ENCODE data around the gene LINC00305. TPM values are rescaled to one million over a fixed set of nuclear protein-coding genes. Genes with fewer than 3 reads are reported as not detected.

LINC00305 gene
- total RNA-seq (not detected), polyA plus RNA-seq (not detected)
- long read RNA-seq, donor 1 = 0 reads
- long read RNA-seq, donor 2 = 0 reads
- long read RNA-seq, donor 3 = 0 reads

DNA sequence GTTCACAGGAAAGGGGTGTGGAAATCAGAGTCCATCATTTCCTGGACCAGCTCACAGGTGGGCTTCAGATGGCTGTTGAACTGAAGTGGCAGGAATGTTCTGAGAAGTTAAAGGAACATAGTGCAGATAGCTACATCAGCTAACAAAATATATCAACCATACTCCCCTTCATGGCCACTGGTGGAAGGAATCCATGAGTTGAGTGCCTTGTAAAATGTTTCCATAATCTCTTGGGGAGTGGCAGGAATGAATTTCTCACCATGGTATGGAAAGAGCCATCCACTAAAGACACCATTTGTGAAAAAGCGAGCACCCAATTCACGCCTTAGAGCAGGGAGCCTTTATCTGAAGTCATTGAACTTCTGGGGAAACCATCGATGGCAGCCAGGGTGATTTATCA, at the start of gene LINC00305:
TSS of gene LINC00305 (minus strand) at position 101 of the 400 bp plus-strand sequence.
- intact Hi-C loops (cut with DNase I) = no loop called here
- TF ChIP-seq, protein P1, sequence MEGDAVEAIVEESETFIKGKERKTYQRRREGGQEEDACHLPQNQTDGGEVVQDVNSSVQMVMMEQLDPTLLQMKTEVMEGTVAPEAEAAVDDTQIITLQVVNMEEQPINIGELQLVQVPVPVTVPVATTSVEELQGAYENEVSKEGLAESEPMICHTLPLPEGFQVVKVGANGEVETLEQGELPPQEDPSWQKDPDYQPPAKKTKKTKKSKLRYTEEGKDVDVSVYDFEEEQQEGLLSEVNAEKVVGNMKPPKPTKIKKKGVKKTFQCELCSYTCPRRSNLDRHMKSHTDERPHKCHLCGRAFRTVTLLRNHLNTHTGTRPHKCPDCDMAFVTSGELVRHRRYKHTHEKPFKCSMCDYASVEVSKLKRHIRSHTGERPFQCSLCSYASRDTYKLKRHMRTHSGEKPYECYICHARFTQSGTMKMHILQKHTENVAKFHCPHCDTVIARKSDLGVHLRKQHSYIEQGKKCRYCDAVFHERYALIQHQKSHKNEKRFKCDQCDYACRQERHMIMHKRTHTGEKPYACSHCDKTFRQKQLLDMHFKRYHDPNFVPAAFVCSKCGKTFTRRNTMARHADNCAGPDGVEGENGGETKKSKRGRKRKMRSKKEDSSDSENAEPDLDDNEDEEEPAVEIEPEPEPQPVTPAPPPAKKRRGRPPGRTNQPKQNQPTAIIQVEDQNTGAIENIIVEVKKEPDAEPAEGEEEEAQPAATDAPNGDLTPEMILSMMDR (IDR thresholded peaks at IDR 0.05) = no peak
- ATAC-seq (no peak), DNase-seq (no peak)
- Histone ChIP-seq H3K27ac (no peak within 1 kb of the TSS), H3K27me3 (peaks cover 0 to 10% (median 0%) of the 10 kb centered on the region in 7 donors), H3K36me3 (no peaks in the 10 kb centered on the region), H3K9me3 (no peaks in the 10 kb centered on the region), H3K4me3 (no peak within 1 kb of the TSS), H3K4me1 (no peaks in the 10 kb centered on the region)
- WGBS, 2 donors = 76 to 90% methylated on average over 3 of the region's 3 CpGs

DNA sequence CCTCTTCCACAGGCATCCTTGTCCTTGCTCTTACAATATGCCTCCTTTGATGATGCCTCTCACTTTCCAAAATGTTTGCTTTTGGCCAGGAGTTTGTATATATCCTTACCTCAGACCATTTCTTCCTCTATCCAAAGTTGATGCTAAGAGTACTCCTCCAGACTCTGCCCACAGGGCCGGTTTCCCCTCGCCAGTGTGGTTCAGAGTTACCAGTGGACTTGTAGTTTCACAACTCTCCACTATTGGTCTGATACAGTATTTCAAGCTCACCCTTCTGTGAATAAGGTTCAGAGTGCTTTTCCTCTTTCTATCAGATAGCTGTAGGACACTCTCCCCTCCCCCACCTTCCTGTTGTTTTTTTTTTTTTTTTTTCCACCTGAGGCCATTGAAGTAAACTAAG, 42.2 kb upstream of the LINC00305 start:
- TF ChIP-seq, protein P1 (IDR thresholded peaks at IDR 0.05) = no peak
- 92 to 94% methylated on average over 2 of the region's 2 CpGs for WGBS, 2 donors
- Histone ChIP-seq H3K27ac (no peak overlapping the region), H3K4me1 (no peaks in the 10 kb centered on the region), H3K9me3 (no peaks in the 10 kb centered on the region), H3K36me3 (no peaks in the 10 kb centered on the region), H3K4me3 (no peak overlapping the region), H3K27me3 (peaks cover 0 to 4% (median 0%) of the 10 kb centered on the region in 7 donors)
- no peak for ATAC-seq
- no peak for DNase-seq
- intact Hi-C loops (cut with DNase I) = no loop called here

DNA sequence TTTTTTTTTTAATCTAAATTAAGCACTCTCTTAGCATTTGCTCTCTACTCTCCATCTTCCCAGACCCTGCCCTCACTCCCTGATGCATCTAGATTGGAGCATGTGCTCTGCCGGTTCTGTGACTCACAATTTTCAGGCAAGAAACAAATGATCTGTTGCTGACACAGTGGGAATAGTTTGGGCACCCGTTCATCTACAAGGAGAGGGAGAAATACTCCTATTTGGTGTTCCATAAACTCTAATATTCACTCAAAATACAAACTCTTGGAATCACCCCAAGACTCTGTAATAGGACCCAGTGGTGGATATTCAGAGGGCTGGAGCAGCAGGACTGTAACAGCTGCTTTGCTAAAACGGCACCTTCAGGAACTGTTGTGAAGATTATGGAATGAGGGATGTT, 37.1 kb upstream of the LINC00305 start:
- peaks cover 0 to 4% (median 0%) of the 10 kb centered on the region in 7 donors for H3K27me3 ChIP-seq
- no peaks in the 10 kb centered on the region for H3K9me3 ChIP-seq
- H3K27ac ChIP-seq = no peak overlapping the region
- no peak for DNase-seq
- 64 to 67% methylated on average over 3 of the region's 3 CpGs for WGBS, 2 donors
- ATAC-seq = no peak
- H3K36me3 ChIP-seq = no peaks in the 10 kb centered on the region
- no peak overlapping the region for H3K4me3 ChIP-seq
- no peaks in the 10 kb centered on the region for H3K4me1 ChIP-seq
- TF ChIP-seq, protein P1 (IDR thresholded peaks at IDR 0.05) = no peak
- intact Hi-C loops (cut with DNase I) = no loop called here

DNA sequence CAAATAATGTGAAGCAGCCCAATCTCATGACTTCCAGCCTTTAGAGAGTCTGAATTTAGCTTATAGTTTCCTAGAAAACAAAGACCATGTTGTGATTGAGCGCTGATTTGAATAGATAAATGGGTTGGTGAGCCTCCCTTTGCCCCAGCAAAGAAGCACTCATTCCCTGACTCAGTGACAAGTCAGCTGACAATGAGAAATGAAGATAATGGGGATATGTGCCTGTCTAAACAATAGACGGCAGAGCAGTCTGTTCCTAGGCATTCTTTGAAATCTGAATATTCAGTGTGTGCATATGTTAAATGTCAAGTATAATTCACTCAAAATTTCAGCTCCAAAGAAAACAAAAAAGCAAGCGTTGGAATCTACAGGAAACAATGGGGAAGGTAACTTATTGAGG, 34.8 kb upstream of the LINC00305 start:
- TF ChIP-seq, protein P1 (IDR thresholded peaks at IDR 0.05) = no peak
- intact Hi-C loops (cut with DNase I) = no loop called here
- Histone ChIP-seq H3K9me3 (no peaks in the 10 kb centered on the region), H3K4me1 (no peaks in the 10 kb centered on the region), H3K36me3 (no peaks in the 10 kb centered on the region), H3K27me3 (no peaks in the 10 kb centered on the region), H3K4me3 (no peak overlapping the region), H3K27ac (no peak overlapping the region)
- ATAC-seq = no peak
- DNase-seq = no peak
- 71% methylated on average over 3 of the region's 3 CpGs for WGBS, 2 donors
